GM10266 (cell line): Measurements from ENCODE around the gene TRIM32.

Source experiments
- DNase-seq: peaks from one replicate; pipeline ENCODE4 v3.0.0; 2012; ENCODE audit errors: extremely low spot score
- CTCF ChIP-seq: IDR thresholded peaks from 2 replicates; pipeline ENCODE4 v1.5.1; 2012; ENCODE audit warnings: mild to moderate bottlenecking, low read depth; ENCODE audit not compliant: control insufficient read depth, insufficient read depth; ENCODE audit errors: missing control alignments

The TRIM32 gene

GRCh38 chr9:116647515-116647809, 39.6 kb upstream of the TRIM32 start:
- no peak for TF ChIP-seq CTCF
- no peak for DNase-seq

GRCh38 chr9:116653348-116654058, 33.6 kb upstream of the TRIM32 start:
- no peak for TF ChIP-seq CTCF
- no peak for DNase-seq

- no peak for TF ChIP-seq CTCF
- no peak for DNase-seq
These were observed 33.1 kb upstream of the TRIM32 start for GRCh38 chr9:116654059-116654355.

- TF ChIP-seq CTCF: no peak
- no peak for DNase-seq
These were observed 30.6 kb upstream of the TRIM32 start for GRCh38 chr9:116656501-116656971.

GRCh38 chr9:116656977-116657376, 30.1 kb upstream of the TRIM32 start:
- DNase-seq: no peak
- no peak for TF ChIP-seq CTCF

- no peak for TF ChIP-seq CTCF
- no peak for DNase-seq
These were observed 28.8 kb upstream of the TRIM32 start for GRCh38 chr9:116658265-116658664.

GRCh38 chr9:116661037-116661954, 25.8 kb upstream of the TRIM32 start:
- peak; percentile 75 for TF ChIP-seq CTCF
- peak; percentile 62 for DNase-seq
